OCI-LY3 (cell line): Measurements from ENCODE around the gene SIPA1L2.

Experiments
- H2AFZ ChIP-seq: fragments of 200-600, 300-600 bp; shearing (Covaris generic); 2 replicates; pipeline ENCODE4 v1.6.0; 2014; ENCODE audit warnings: antibody characterized with exemption, low read depth, low read length
- H3K27ac ChIP-seq: fragments of 200-600, 300-600 bp; sonication (generic); 2 replicates; pipeline ENCODE4 v1.5.1; 2014; ENCODE audit warnings: mild to moderate bottlenecking, low read length, moderate library complexity, mixed read lengths
- H3K27me3 ChIP-seq: fragments of 200-600, 300-600 bp; sonication (generic); 2 replicates; pipeline ENCODE4 v1.6.1; 2014; ENCODE audit warnings: low read depth, low read length, mixed read lengths
- H3K36me3 ChIP-seq: fragments of 200-600, 300-600 bp; sonication (generic); replicated peaks from 2 replicates; pipeline ENCODE3; 2014; ENCODE audit warnings: low read depth, low read length, mixed read lengths
- H3K4me1 ChIP-seq: fragments of 300-600, 200-600 bp; sonication (generic); 2 replicates; pipeline ENCODE4 v1.6.1; 2014; ENCODE audit warnings: low read length, mixed read lengths
- H3K4me2 ChIP-seq: fragments of 200-600, 300-600 bp; sonication (generic); 2 replicates; pipeline ENCODE4 v1.6.1; 2014; ENCODE audit warnings: low read length, mixed read lengths
- H3K4me3 ChIP-seq: fragments of 300-600, 200-600 bp; sonication (generic); 2 replicates; pipeline ENCODE4 v1.5.1; 2014; ENCODE audit warnings: antibody characterized with exemption, mild to moderate bottlenecking, low read length, moderate library complexity
- H3K79me2 ChIP-seq: fragments of 300-600, 200-600 bp; shearing (Covaris generic); 2 replicates; pipeline ENCODE4 v1.6.1; 2014; ENCODE audit warnings: mild to moderate bottlenecking, low read length, mixed read lengths
- H3K9ac ChIP-seq: fragments of 300-600, 200-600 bp; shearing (Covaris generic); 2 replicates; pipeline ENCODE4 v1.6.0; 2014; ENCODE audit warnings: mild to moderate bottlenecking, low read length, moderate library complexity
- H3K9me3 ChIP-seq: fragments of 200-600, 300-600 bp; shearing (Covaris generic); 2 replicates; pipeline ENCODE4 v1.6.1; 2014; ENCODE audit warnings: low read length, mixed read lengths; ENCODE audit not compliant: insufficient read depth
- H4K20me1 ChIP-seq: fragments of 200-600, 300-600 bp; sonication (generic); 2 replicates; pipeline ENCODE4 v1.6.1; 2016; ENCODE audit warnings: low read length, mixed read lengths; ENCODE audit not compliant: insufficient read depth
- EZH2phosphoT487 ChIP-seq: fragments of 200-600 bp; shearing (Covaris generic); IDR thresholded peaks from 2 replicates; pipeline ENCODE4 v1.6.1; 2018; ENCODE audit warnings: antibody characterized with exemption, mixed run types, low read depth
- TF ChIP-seq, protein P1 (sequence below): fragments of 200-600, 300-600 bp; sonication (generic); IDR thresholded peaks from 2 replicates; pipeline ENCODE4 v1.5.1; 2014; ENCODE audit warnings: antibody characterized with exemption, low read length, low read depth

The SIPA1L2 gene

DNA sequence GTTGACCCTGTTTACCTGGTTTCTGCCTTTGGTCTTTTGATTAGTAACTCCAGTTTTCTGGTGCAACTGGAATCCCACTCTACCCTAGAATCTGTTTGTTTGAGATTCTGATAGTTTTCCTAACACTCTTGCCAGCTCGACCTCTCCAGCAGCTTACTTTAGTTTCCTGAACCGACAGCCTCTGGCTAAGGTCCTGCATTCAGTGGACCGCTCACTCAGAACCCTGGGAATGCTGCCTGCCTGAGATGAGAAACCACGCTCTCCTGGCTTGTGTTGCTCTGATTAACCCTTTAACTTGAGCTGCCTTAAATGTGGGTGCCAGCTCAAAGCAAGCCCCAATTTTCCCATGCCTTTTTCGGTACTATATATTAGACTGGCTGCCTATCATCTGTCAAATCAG lies 45.3 kb upstream of the SIPA1L2 start:
- H3K27me3 ChIP-seq = peaks cover 1% of the 10 kb centered on the region; the same call in 1 of the 2 replicates
- H3K9me3 ChIP-seq = no peaks in the 10 kb centered on the region
- H3K36me3 ChIP-seq = no peaks in the 10 kb centered on the region
- H3K4me2 ChIP-seq = no peak overlapping the region
- no peak overlapping the region for H3K4me3 ChIP-seq
- TF ChIP-seq, protein P1, sequence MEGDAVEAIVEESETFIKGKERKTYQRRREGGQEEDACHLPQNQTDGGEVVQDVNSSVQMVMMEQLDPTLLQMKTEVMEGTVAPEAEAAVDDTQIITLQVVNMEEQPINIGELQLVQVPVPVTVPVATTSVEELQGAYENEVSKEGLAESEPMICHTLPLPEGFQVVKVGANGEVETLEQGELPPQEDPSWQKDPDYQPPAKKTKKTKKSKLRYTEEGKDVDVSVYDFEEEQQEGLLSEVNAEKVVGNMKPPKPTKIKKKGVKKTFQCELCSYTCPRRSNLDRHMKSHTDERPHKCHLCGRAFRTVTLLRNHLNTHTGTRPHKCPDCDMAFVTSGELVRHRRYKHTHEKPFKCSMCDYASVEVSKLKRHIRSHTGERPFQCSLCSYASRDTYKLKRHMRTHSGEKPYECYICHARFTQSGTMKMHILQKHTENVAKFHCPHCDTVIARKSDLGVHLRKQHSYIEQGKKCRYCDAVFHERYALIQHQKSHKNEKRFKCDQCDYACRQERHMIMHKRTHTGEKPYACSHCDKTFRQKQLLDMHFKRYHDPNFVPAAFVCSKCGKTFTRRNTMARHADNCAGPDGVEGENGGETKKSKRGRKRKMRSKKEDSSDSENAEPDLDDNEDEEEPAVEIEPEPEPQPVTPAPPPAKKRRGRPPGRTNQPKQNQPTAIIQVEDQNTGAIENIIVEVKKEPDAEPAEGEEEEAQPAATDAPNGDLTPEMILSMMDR = no peak
- TF ChIP-seq EZH2phosphoT487 = no peak
- H2AFZ ChIP-seq = no peak overlapping the region
- H4K20me1 ChIP-seq = no peaks in the 10 kb centered on the region
- H3K4me1 ChIP-seq = no peaks in the 10 kb centered on the region
- H3K9ac ChIP-seq = no peak overlapping the region
- H3K27ac ChIP-seq = no peak overlapping the region
- no peaks in the 10 kb centered on the region for H3K79me2 ChIP-seq

DNA sequence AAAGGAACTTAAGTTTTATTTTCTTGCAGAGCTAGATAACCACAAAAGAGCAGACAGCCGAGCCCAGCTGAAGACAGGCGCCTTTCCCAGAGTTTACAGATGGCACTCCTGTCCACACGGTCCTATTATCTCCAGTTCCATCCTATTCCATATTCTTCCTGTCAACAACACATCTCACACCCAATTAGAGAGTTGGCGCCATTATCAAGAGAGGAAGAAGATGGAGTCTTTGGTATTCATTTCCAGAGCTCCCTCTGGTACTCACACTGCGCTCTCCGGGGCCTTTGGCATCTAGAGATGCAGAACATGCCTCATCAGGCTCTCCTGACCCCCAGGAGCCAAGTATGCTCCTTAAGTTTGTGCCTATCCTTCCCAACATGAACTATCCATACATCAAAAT lies 43.3 kb upstream of the SIPA1L2 start:
- no peak overlapping the region for H3K4me3 ChIP-seq
- H3K9me3 ChIP-seq = no peaks in the 10 kb centered on the region
- H3K4me1 ChIP-seq = no peaks in the 10 kb centered on the region
- H3K9ac ChIP-seq = no peak overlapping the region
- H2AFZ ChIP-seq = no peak overlapping the region
- H4K20me1 ChIP-seq = no peaks in the 10 kb centered on the region
- H3K4me2 ChIP-seq = no peak overlapping the region
- H3K27ac ChIP-seq = no peak overlapping the region
- H3K36me3 ChIP-seq = no peaks in the 10 kb centered on the region
- H3K27me3 ChIP-seq = no peaks in the 10 kb centered on the region; the same call in 1 of the 2 replicates
- H3K79me2 ChIP-seq = no peaks in the 10 kb centered on the region
- TF ChIP-seq EZH2phosphoT487 = no peak
- TF ChIP-seq, protein P1 = no peak

DNA sequence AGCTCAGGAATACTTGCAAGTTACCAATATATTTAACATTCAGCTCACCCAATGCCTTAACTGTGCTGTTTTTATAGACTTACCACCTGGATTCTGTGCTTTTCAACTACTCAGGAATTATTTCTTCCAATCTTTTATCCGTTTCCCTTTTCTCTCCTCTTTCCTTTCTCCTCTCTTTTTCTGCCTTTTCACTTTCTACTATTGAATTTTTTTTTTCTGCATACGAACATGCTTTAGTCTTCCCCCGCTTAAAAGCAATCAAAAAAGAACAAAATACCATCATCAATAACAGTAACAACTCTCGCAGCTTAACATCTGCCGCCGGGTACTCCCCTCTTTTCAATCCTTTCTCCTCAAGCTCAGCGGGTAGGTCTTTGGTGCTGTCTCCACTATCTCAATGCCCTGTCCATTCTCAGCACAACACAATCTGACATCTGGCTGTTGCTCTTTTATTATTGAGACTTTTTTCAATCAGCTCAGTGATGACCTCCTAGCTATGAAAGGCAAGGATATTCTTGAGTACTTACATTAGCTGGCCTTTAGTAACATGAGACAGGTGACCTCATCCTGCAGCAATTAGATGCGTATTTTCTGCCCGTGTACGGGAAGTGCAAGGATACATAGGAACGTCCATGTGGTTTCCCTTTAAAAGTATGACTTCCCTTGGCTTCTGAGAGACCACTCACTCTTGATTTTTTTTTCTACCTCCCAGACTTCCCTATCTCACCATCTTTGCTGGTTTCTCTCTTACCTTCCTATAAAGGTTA lies 40.2 kb upstream of the SIPA1L2 start:
- no peak overlapping the region for H3K9ac ChIP-seq
- no peaks in the 10 kb centered on the region for H3K36me3 ChIP-seq
- H4K20me1 ChIP-seq = no peaks in the 10 kb centered on the region
- H3K27ac ChIP-seq = no peak overlapping the region
- TF ChIP-seq EZH2phosphoT487 = no peak
- TF ChIP-seq, protein P1 = no peak
- H2AFZ ChIP-seq = no peak overlapping the region
- no peak overlapping the region for H3K4me2 ChIP-seq
- H3K9me3 ChIP-seq = no peaks in the 10 kb centered on the region
- no peak overlapping the region for H3K4me3 ChIP-seq
- no peaks in the 10 kb centered on the region for H3K4me1 ChIP-seq
- H3K27me3 ChIP-seq = no peaks in the 10 kb centered on the region; the same call in 1 of the 2 replicates
- H3K79me2 ChIP-seq = no peaks in the 10 kb centered on the region

DNA sequence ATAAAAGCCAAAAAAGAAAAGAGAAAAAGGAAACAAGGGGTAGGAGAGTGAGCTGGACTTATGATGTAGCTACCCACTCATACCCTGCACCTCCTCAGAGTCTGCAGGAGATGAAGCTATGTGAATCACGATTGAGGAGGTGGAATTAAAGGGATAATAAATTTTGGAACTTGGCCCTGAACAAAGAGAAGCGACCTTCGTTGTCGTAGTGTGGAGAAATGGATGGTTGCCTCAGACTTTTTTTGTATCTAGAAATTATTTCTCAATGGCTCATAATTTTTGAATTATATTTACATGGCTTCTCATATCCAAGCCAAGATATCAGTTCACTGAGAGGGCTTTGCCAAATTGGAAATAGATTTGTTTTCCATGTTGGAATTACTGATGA lies 37.8 kb upstream of the SIPA1L2 start:
- Histone ChIP-seq H3K9ac (no peak overlapping the region), H3K27me3 (no peaks in the 10 kb centered on the region; the same call in 1 of the 2 replicates), H3K4me1 (no peaks in the 10 kb centered on the region), H3K9me3 (no peaks in the 10 kb centered on the region), H2AFZ (no peak overlapping the region), H3K4me2 (no peak overlapping the region), H3K79me2 (no peaks in the 10 kb centered on the region), H3K4me3 (no peak overlapping the region), H3K27ac (no peak overlapping the region), H4K20me1 (no peaks in the 10 kb centered on the region), H3K36me3 (no peaks in the 10 kb centered on the region)
- TF ChIP-seq, protein P1 = no peak
- TF ChIP-seq EZH2phosphoT487 = no peak
